Caco-2 (cell line): ENCODE data around the gene DLGAP4. TPM values are rescaled to one million over a fixed set of nuclear protein-coding genes. Genes with fewer than 3 reads are reported as not detected.

Experiments
- BruUV-seq: library from RNA; stranded (reverse); fragments of 400-500 nt; replicated peaks from 2 replicates; lab custom pipeline; 2021; lab: Mats Ljungman, UMichigan
- CTCF ChIA-PET: fragments of 300-600 bp; sonication (Branson Sonifier 250); formaldehyde crosslinking; loops from one replicate; lab custom pipeline; 2022; ENCODE audit warnings: antibody characterized with exemption; lab: Charles Lee
- POLR2A ChIA-PET: fragments of 300-600 bp; sonication (Branson Sonifier 250); formaldehyde crosslinking; loops from one replicate; lab custom pipeline; 2022; ENCODE audit warnings: antibody characterized with exemption; lab: Charles Lee
- DNase-seq, 2 experiments: peaks; one replicate each; pipeline versions ENCODE4 v3.0.0 to v3.0.0-alpha.2; 2020 to 2022
- H3K27me3 ChIP-seq: replicated peaks from 2 replicates; pipeline ENCODE4 v1.6.0; 2011; ENCODE audit warnings: low read length; ENCODE audit not compliant: control insufficient read depth, insufficient read depth
- H3K36me3 ChIP-seq: 2 replicates; pipeline ENCODE4 v1.5.1; 2011; ENCODE audit warnings: low read length; ENCODE audit not compliant: control insufficient read depth, insufficient read depth
- H3K4me1 ChIP-seq: fragments of 250-450 bp; sonication (Bioruptor Pico); 2 replicates; pipeline ENCODE4 v1.5.1; 2020; ENCODE audit warnings: mild to moderate bottlenecking
- H3K4me3 ChIP-seq: 2 replicates; pipeline ENCODE4 v1.5.1; 2011; ENCODE audit warnings: low read depth, mild to moderate bottlenecking, control low read depth, low read length
- H3K9me3 ChIP-seq: fragments of 250-450 bp; sonication (Bioruptor Pico); 2 replicates; pipeline ENCODE4 v1.5.1; 2020; ENCODE audit warnings: mild to moderate bottlenecking, moderate library complexity
- H3K27ac Mint-ChIP-seq: one replicate; pipeline ENCODE4 v1.8.0; 2022; ENCODE audit warnings: mixed read lengths; ENCODE audit not compliant: unreplicated experiment
- H3K27me3 Mint-ChIP-seq: one replicate; pipeline ENCODE4 v1.8.0; 2022; ENCODE audit warnings: mixed read lengths; ENCODE audit not compliant: insufficient read depth, unreplicated experiment
- H3K36me3 Mint-ChIP-seq: one replicate; pipeline ENCODE4 v1.8.0; 2022; ENCODE audit warnings: mild to moderate bottlenecking, mixed read lengths; ENCODE audit not compliant: insufficient read depth, unreplicated experiment
- H3K4me1 Mint-ChIP-seq: one replicate; pipeline ENCODE4 v1.8.0; 2022; ENCODE audit warnings: low read depth, mixed read lengths; ENCODE audit not compliant: unreplicated experiment
- H3K4me3 Mint-ChIP-seq: one replicate; pipeline ENCODE4 v1.8.0; 2022; ENCODE audit warnings: mild to moderate bottlenecking, moderate library complexity, mixed read lengths; ENCODE audit not compliant: unreplicated experiment
- H3K9me3 Mint-ChIP-seq: one replicate; pipeline ENCODE4 v1.8.0; 2022; ENCODE audit warnings: mixed read lengths; ENCODE audit not compliant: unreplicated experiment
- CTCF ChIP-seq, 2 experiments: fragments of 200-600 bp in 1 of 2; IDR thresholded peaks; 1 replicate in 1 of 2; 2 replicates in 1 of 2; pipeline versions ENCODE4 v1.5.1 to v1.8.0; 2011 to 2022; ENCODE audit warnings: antibody characterized with exemption in 1 of 2, control low read depth in 1 of 2, inconsistent platforms in 1 of 2, low read depth in 1 of 2, low read length in 1 of 2, mild to moderate bottlenecking in 1 of 2, moderate library complexity in 1 of 2; ENCODE audit not compliant: insufficient read depth in 1 of 2, severe bottlenecking in 1 of 2, unreplicated experiment in 1 of 2
- intact Hi-C: fragments of 100-400 bp; cut with micrococcal nuclease; formaldehyde crosslinking; loops from one replicate; pipeline ENCODE4 v1.10.0; 2022; ENCODE audit not compliant: unreplicated experiment
- total RNA-seq: library from RNA; stranded (reverse); gene quantifications from 2 replicates; pipeline ENCODE4 v1.2.3, GENCODE V29; 2022

DLGAP4 gene
- total RNA-seq, 1 experiment from 2014 or later: 122 TPM

GRCh38 chr20:36331209-36331608, 25.1 kb downstream of the DLGAP4 start:
- Mint-ChIP-seq H3K27ac (no peak overlapping the region), H3K4me3 (no peak overlapping the region), H3K36me3 (no peaks in the 10 kb centered on the region), H3K27me3 (peaks cover 33% of the 10 kb centered on the region), H3K4me1 (no peaks in the 10 kb centered on the region), H3K9me3 (peaks cover 8% of the 10 kb centered on the region)
- DNase-seq: no peak
- no peaks in the 10 kb centered on the region for H3K36me3 ChIP-seq
- H3K27me3 ChIP-seq: peaks cover 3% of the 10 kb centered on the region; the same call in 1 of the 2 replicates
- intact Hi-C loops: no loop called here
- no TSS peak for BruUV-seq
- ChIA-PET POLR2A (no interaction called here), CTCF (interaction anchor here (0.6 kb wide), 1 partner anchor 1455 kb away, joined by 4 read pairs; the partner anchor contains the start of gene ACSS2)
- H3K4me3 ChIP-seq: no peak overlapping the region
- peaks cover 11% of the 10 kb centered on the region for H3K9me3 ChIP-seq
- TF ChIP-seq CTCF (IDR thresholded peaks at IDR 0.05; ENCODE audit: insufficient read depth in 1 of 2, low read depth in 1 of 2, low read length in 1 of 2, severe bottlenecking in 1 of 2, unreplicated experiment in 1 of 2): no peak
- H3K4me1 ChIP-seq: peaks cover 9% of the 10 kb centered on the region

GRCh38 chr20:36333841-36334240, 27.7 kb downstream of the DLGAP4 start:
- BruUV-seq: no TSS peak
- intact Hi-C loops: no loop called here
- no peak overlapping the region for H3K27ac Mint-ChIP-seq

More at GRCh38 chr20:36333841-36334240, 27.7 kb downstream of the DLGAP4 start:
- Histone ChIP-seq H3K4me3 (no peak overlapping the region), H3K27me3 (peaks cover 3% of the 10 kb centered on the region), H3K36me3 (no peaks in the 10 kb centered on the region), H3K4me1 (peaks cover 7% of the 10 kb centered on the region), H3K9me3 (no peaks in the 10 kb centered on the region)
- TF ChIP-seq CTCF (IDR thresholded peaks at IDR 0.05; ENCODE audit: insufficient read depth in 1 of 2, low read depth in 1 of 2, low read length in 1 of 2, severe bottlenecking in 1 of 2, unreplicated experiment in 1 of 2): no peak
- ChIA-PET POLR2A (no interaction called here), CTCF (interaction anchor here (0.9 kb wide), 1 partner anchor 339 kb away, joined by 3 read pairs; no protein-coding TSS in a partner anchor)
- Mint-ChIP-seq H3K4me3 (no peak overlapping the region), H3K9me3 (no peaks in the 10 kb centered on the region), H3K27me3 (peaks cover 38% of the 10 kb centered on the region), H3K4me1 (no peaks in the 10 kb centered on the region), H3K36me3 (no peaks in the 10 kb centered on the region)
- no peak for DNase-seq
